Endothelial cell (in vitro differentiated cells): Measurements from ENCODE around the gene SLC9A3. TPM values are rescaled to one million over a fixed set of nuclear protein-coding genes. Genes with fewer than 3 reads are reported as not detected.

ENCODE experiments used
- DNase-seq: peaks from one replicate; pipeline ENCODE4 v3.0.0; 2021; ENCODE audit warnings: low spot score
- H3K27ac Mint-ChIP-seq: one replicate; pipeline ENCODE4 v1.8.0; 2021; ENCODE audit warnings: mixed read lengths, inconsistent platforms; ENCODE audit not compliant: unreplicated experiment
- H3K27me3 Mint-ChIP-seq: one replicate; pipeline ENCODE4 v1.8.0; 2021; ENCODE audit warnings: mild to moderate bottlenecking, moderate library complexity, mixed read lengths, inconsistent platforms; ENCODE audit not compliant: unreplicated experiment
- H3K36me3 Mint-ChIP-seq: one replicate; pipeline ENCODE4 v1.8.0; 2021; ENCODE audit warnings: mild to moderate bottlenecking, low read depth, mixed read lengths, inconsistent platforms; ENCODE audit not compliant: unreplicated experiment
- H3K4me1 Mint-ChIP-seq: one replicate; pipeline ENCODE4 v1.8.0; 2021; ENCODE audit warnings: mild to moderate bottlenecking, mixed read lengths, inconsistent platforms; ENCODE audit not compliant: unreplicated experiment
- H3K4me3 Mint-ChIP-seq: one replicate; pipeline ENCODE4 v1.8.0; 2021; ENCODE audit warnings: mild to moderate bottlenecking, mixed read lengths, inconsistent platforms; ENCODE audit not compliant: unreplicated experiment
- H3K9me3 Mint-ChIP-seq: one replicate; pipeline ENCODE4 v1.8.0; 2021; ENCODE audit warnings: mixed read lengths, inconsistent platforms; ENCODE audit not compliant: unreplicated experiment
- CTCF ChIP-seq: fragments of 200-600 bp; sonication (generic); IDR thresholded peaks from one replicate; pipeline ENCODE4 v1.5.0; 2021; ENCODE audit warnings: antibody characterized with exemption; ENCODE audit not compliant: unreplicated experiment
- total RNA-seq: library from RNA; stranded (reverse); fragmentation: NEBNext Ultra II Directional; extraction: Animal tissue kit (Norgen Biotek cat#: 25700); gene quantifications from one replicate; pipeline ENCODE4 v1.2.1, GENCODE V29; 2021; ENCODE audit not compliant: unreplicated experiment

The SLC9A3 gene
- total RNA-seq, 1 donor from 2014 or later, result 1.1 TPM

GRCh38 chr5:494667-495255 lies 29.5 kb downstream of the SLC9A3 start:
- no peak for TF ChIP-seq CTCF
- DNase-seq, result no peak
- Mint-ChIP-seq H3K9me3 (no peaks in the 10 kb centered on the region), H3K27ac (no peak overlapping the region), H3K4me3 (no peak overlapping the region), H3K27me3 (peaks cover 20% of the 10 kb centered on the region), H3K4me1 (peaks cover 17% of the 10 kb centered on the region), H3K36me3 (no peaks in the 10 kb centered on the region)

- DNase-seq, result no peak
- no peaks in the 10 kb centered on the region for H3K36me3 Mint-ChIP-seq
- no peak for TF ChIP-seq CTCF
- no peak overlapping the region for H3K27ac Mint-ChIP-seq
- H3K9me3 Mint-ChIP-seq, result no peaks in the 10 kb centered on the region
- peaks cover 18% of the 10 kb centered on the region for H3K27me3 Mint-ChIP-seq
- peaks cover 17% of the 10 kb centered on the region for H3K4me1 Mint-ChIP-seq
- H3K4me3 Mint-ChIP-seq, result no peak overlapping the region
These were observed 30.5 kb downstream of the SLC9A3 start for GRCh38 chr5:493758-494157.

- H3K27me3 Mint-ChIP-seq, result peaks cover 18% of the 10 kb centered on the region
- no peak for DNase-seq
- H3K4me1 Mint-ChIP-seq, result peaks cover 15% of the 10 kb centered on the region
- no peaks in the 10 kb centered on the region for H3K36me3 Mint-ChIP-seq
- no peak overlapping the region for H3K27ac Mint-ChIP-seq
- TF ChIP-seq CTCF, result no peak
- H3K9me3 Mint-ChIP-seq, result no peaks in the 10 kb centered on the region
- H3K4me3 Mint-ChIP-seq, result no peak overlapping the region
These were observed 31.0 kb downstream of the SLC9A3 start for GRCh38 chr5:493119-493701.

- peaks cover 19% of the 10 kb centered on the region for H3K27me3 Mint-ChIP-seq
- no peak overlapping the region for H3K27ac Mint-ChIP-seq
- H3K9me3 Mint-ChIP-seq, result no peaks in the 10 kb centered on the region
- no peak for DNase-seq
- no peaks in the 10 kb centered on the region for H3K36me3 Mint-ChIP-seq
- TF ChIP-seq CTCF, result no peak
- H3K4me3 Mint-ChIP-seq, result no peak overlapping the region
- peaks cover 9% of the 10 kb centered on the region for H3K4me1 Mint-ChIP-seq
These were observed 31.8 kb downstream of the SLC9A3 start for GRCh38 chr5:492314-492893.

- H3K27ac Mint-ChIP-seq, result no peak overlapping the region
- no peaks in the 10 kb centered on the region for H3K36me3 Mint-ChIP-seq
- H3K4me3 Mint-ChIP-seq, result no peak overlapping the region
- no peaks in the 10 kb centered on the region for H3K9me3 Mint-ChIP-seq
- DNase-seq, result no peak
- TF ChIP-seq CTCF, result no peak
- H3K27me3 Mint-ChIP-seq, result peaks cover 16% of the 10 kb centered on the region
- peaks cover 6% of the 10 kb centered on the region for H3K4me1 Mint-ChIP-seq
These were observed 32.4 kb downstream of the SLC9A3 start for GRCh38 chr5:491856-492155.
